Measurements from ENCODE around the gene NAAA. TPM values are rescaled to one million over a fixed set of nuclear protein-coding genes. Genes with fewer than 3 reads are reported as not detected.

The NAAA gene
- total and polyA plus RNA-seq, 9 of the 15 experiments (the other 6 are each of a cell fraction or from before 2014, with no cell fraction given): 1.3 to 7.9 (median 5.9) TPM

GRCh38 chr4:75916091-75916661 lies 24.6 kb downstream of the NAAA start (continued):
- TF ChIP-seq, protein P1, sequence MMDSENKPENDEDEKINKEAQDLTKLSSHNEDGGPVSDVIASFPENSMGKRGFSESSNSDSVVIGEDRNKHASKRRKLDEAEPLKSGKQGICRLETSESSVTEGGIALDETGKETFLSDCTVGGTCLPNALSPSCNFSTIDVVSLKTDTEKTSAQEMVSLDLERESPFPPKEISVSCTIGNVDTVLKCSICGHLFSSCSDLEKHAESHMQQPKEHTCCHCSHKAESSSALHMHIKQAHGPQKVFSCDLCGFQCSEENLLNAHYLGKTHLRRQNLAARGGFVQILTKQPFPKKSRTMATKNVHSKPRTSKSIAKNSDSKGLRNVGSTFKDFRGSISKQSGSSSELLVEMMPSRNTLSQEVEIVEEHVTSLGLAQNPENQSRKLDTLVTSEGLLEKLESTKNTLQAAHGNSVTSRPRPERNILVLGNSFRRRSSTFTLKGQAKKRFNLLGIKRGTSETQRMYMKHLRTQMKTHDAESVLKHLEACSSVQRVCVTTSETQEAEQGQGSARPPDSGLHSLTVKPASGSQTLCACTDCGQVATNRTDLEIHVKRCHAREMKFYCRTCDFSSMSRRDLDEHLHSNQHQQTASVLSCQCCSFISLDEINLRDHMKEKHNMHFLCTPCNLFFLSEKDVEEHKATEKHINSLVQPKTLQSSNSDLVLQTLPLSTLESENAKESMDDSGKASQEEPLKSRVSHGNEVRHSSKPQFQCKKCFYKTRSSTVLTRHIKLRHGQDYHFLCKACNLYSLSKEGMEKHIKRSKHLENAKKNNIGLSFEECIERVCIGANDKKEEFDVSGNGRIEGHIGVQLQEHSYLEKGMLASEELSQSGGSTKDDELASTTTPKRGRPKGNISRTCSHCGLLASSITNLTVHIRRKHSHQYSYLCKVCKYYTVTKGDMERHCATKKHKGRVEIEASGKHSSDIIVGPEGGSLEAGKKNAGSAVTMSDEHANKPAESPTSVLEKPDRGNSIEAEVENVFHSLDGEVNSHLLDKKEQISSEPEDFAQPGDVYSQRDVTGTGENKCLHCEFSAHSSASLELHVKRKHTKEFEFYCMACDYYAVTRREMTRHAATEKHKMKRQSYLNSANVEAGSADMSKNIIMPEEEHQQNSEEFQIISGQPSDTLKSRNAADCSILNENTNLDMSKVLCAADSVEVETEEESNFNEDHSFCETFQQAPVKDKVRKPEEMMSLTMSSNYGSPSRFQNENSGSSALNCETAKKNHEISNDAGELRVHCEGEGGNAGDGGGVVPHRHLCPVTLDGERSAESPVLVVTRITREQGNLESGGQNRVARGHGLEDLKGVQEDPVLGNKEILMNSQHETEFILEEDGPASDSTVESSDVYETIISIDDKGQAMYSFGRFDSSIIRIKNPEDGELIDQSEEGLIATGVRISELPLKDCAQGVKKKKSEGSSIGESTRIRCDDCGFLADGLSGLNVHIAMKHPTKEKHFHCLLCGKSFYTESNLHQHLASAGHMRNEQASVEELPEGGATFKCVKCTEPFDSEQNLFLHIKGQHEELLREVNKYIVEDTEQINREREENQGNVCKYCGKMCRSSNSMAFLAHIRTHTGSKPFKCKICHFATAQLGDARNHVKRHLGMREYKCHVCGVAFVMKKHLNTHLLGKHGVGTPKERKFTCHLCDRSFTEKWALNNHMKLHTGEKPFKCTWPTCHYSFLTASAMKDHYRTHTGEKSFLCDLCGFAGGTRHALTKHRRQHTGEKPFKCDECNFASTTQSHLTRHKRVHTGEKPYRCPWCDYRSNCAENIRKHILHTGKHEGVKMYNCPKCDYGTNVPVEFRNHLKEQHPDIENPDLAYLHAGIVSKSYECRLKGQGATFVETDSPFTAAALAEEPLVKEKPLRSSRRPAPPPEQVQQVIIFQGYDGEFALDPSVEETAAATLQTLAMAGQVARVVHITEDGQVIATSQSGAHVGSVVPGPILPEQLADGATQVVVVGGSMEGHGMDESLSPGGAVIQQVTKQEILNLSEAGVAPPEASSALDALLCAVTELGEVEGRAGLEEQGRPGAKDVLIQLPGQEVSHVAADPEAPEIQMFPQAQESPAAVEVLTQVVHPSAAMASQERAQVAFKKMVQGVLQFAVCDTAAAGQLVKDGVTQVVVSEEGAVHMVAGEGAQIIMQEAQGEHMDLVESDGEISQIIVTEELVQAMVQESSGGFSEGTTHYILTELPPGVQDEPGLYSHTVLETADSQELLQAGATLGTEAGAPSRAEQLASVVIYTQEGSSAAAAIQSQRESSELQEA (IDR thresholded peaks at IDR 0.05; ENCODE audit: low read depth): no peak
- TF ChIP-seq GATA2 (CRISPR knock-in tag; IDR thresholded peaks at IDR 0.05): no peak

All from K562 (cell line).